Ascending aorta (tissue), 2 donors: ENCODE results near the gene CSNK2A3. TPM values are rescaled to one million over a fixed set of nuclear protein-coding genes. Genes with fewer than 3 reads are reported as not detected.

Experiments used
- DNase-seq, 2 donors: peaks; one replicate each; pipeline ENCODE4 v3.0.0-alpha.2; 2019; ENCODE audit warnings: low spot score in 2 of 2
- H3K27ac ChIP-seq, 2 donors: fragments of 200-600 bp; sonication (generic); one replicate each; pipeline ENCODE4 v1.5.1; 2016 to 2017; ENCODE audit warnings: mild to moderate bottlenecking in 1 of 2
- H3K27me3 ChIP-seq: fragments of 200-600 bp; sonication (generic); one replicate; pipeline ENCODE4 v1.5.1; 2017
- H3K36me3 ChIP-seq, 2 donors: fragments of 200-600 bp; sonication (generic); one replicate each; pipeline ENCODE4 v1.5.1; 2016
- H3K4me1 ChIP-seq, 2 donors: fragments of 200-600 bp; sonication (generic); one replicate each; pipeline ENCODE4 v1.5.1; 2016 to 2017; ENCODE audit warnings: mild to moderate bottlenecking in 1 of 2
- H3K4me3 ChIP-seq, 2 donors: fragments of 200-600 bp; sonication (generic); one replicate each; pipeline ENCODE4 v1.5.1; 2016 to 2017; ENCODE audit warnings: mild to moderate bottlenecking in 1 of 2
- H3K9me3 ChIP-seq, 2 donors: fragments of 200-600 bp; sonication (generic); one replicate each; pipeline ENCODE4 v1.5.1; 2016
- intact Hi-C: fragments of 100-400 bp; cut with DNase I; formaldehyde crosslinking; loops from one replicate; pipeline ENCODE4 v1.15.1; 2023
- total RNA-seq: library from RNA; depleted of rRNA; stranded (reverse); fragments of >200 nt; gene quantifications from one replicate; pipeline ENCODE4 v1.1.0, GENCODE V29; 2016
- TF ChIP-seq, protein P1 (sequence below), 3 experiments: fragments of 200-600 bp in 2 of 3; fragments of 450-650 bp in 1 of 3; sonication (generic) in 2 of 3; IDR thresholded peaks; one replicate each; pipeline ENCODE4 v1.5.1; 2016 to 2019; ENCODE audit warnings: antibody characterized with exemption in 3 of 3, mild to moderate bottlenecking in 1 of 3, moderate library complexity in 1 of 3

Gene CSNK2A3
- total RNA-seq, 1 donor from 2014 or later: 0.53 TPM

DNA sequence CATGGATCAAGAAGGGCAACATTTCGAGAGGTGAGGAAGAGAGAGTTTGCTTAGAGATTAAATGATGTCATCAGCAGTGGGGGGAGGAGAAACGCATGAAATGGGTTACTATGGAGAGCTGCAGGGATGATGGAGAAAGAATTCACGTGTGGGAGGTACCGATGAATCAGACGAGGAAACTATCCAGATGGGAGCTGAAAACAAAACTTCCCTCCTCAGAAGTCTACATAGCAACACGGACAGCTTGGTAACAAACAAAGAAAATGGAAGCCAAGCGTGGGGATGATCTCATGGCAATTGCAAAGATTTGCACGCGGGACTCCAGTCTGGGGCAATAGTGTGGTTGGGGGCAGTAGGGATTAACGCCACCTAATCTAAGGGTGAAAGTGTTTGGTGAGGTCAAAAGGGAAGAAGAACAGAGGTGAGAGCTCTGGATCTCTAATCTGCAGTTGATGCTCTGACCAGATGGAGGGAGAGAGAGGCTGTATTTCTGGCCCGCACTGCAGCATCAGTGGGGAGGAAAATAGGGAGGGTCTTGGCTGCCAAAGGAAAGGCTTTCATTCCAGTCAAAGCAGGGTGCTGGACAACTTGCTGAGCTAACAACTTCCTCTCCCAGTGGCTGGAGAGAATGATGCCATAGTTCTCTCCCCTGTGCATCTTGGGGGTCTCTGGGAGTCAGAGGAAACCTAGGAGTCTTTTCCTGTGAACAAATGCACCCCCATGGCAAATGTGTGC, 43.4 kb upstream of the CSNK2A3 start:
- DNase-seq: peak in 1 of 2 donors; percentile 74
- peaks cover 0 to 12% of the 10 kb centered on the region in 2 donors for H3K4me1 ChIP-seq
- H3K9me3 ChIP-seq: no peaks in the 10 kb centered on the region
- H3K27ac ChIP-seq: peak overlapping the region; percentile 28 to 50
- TF ChIP-seq, protein P1, sequence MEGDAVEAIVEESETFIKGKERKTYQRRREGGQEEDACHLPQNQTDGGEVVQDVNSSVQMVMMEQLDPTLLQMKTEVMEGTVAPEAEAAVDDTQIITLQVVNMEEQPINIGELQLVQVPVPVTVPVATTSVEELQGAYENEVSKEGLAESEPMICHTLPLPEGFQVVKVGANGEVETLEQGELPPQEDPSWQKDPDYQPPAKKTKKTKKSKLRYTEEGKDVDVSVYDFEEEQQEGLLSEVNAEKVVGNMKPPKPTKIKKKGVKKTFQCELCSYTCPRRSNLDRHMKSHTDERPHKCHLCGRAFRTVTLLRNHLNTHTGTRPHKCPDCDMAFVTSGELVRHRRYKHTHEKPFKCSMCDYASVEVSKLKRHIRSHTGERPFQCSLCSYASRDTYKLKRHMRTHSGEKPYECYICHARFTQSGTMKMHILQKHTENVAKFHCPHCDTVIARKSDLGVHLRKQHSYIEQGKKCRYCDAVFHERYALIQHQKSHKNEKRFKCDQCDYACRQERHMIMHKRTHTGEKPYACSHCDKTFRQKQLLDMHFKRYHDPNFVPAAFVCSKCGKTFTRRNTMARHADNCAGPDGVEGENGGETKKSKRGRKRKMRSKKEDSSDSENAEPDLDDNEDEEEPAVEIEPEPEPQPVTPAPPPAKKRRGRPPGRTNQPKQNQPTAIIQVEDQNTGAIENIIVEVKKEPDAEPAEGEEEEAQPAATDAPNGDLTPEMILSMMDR (IDR thresholded peaks at IDR 0.05): no peak
- no peaks in the 10 kb centered on the region for H3K36me3 ChIP-seq
- H3K4me3 ChIP-seq: peak overlapping the region in 1 of 2 donors; percentile 26
- intact Hi-C loops: no loop called here
- H3K27me3 ChIP-seq: no peaks in the 10 kb centered on the region

DNA sequence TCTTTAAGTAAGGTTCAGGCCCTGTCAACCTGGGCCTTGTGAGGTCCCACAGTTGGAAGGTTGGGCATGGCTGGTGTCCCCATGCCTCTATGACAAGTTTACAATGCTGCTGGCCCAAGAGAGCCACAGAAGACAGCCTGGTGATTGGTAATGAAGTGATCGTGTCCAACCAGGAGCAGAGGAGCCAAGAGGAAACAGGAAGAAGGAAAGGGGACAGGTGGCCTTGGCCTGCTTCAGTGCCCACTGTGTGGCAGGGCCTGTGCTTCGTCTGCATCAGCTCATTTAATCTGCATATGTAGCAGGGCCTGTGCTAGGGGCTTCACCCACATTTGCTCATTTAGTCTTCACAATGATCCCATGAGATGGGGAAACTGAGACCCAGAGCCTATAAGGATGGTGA, 42.1 kb upstream of the CSNK2A3 start:
- Histone ChIP-seq H3K4me3 (no peak overlapping the region), H3K9me3 (no peaks in the 10 kb centered on the region), H3K27ac (no peak overlapping the region), H3K4me1 (peaks cover 0 to 14% of the 10 kb centered on the region in 2 donors), H3K27me3 (no peaks in the 10 kb centered on the region), H3K36me3 (no peaks in the 10 kb centered on the region)
- TF ChIP-seq, protein P1 (IDR thresholded peaks at IDR 0.05): no peak
- DNase-seq: no peak
- intact Hi-C loops: no loop called here

DNA sequence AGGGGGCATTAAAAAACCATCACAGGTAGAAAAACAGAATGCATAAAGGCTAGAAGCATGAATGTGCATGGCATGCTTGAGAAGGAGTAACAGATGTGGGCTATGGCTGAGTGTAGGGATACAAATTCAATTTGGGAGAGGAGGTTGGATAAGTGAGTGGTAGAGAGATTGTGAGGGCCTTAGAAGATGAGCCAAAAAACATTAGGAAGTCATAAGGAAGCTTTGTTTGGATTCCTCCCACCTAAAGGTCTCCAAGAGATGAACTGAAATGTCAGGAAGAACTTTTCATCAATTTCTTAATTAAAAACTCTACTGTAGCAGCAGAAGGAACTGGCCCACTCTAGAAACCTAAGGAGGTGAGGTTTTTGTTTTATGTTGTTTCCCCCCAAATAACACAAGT, 41.2 kb upstream of the CSNK2A3 start:
- DNase-seq: no peak
- no peaks in the 10 kb centered on the region for H3K27me3 ChIP-seq
- H3K27ac ChIP-seq: no peak overlapping the region
- intact Hi-C loops: loop anchor here (5.0 kb wide), 1 partner anchor 33 kb away; no protein-coding TSS in a partner anchor
- H3K9me3 ChIP-seq: no peaks in the 10 kb centered on the region
- TF ChIP-seq, protein P1 (IDR thresholded peaks at IDR 0.05): no peak
- H3K4me3 ChIP-seq: no peak overlapping the region
- H3K4me1 ChIP-seq: peaks cover 0 to 14% of the 10 kb centered on the region in 2 donors
- no peaks in the 10 kb centered on the region for H3K36me3 ChIP-seq

DNA sequence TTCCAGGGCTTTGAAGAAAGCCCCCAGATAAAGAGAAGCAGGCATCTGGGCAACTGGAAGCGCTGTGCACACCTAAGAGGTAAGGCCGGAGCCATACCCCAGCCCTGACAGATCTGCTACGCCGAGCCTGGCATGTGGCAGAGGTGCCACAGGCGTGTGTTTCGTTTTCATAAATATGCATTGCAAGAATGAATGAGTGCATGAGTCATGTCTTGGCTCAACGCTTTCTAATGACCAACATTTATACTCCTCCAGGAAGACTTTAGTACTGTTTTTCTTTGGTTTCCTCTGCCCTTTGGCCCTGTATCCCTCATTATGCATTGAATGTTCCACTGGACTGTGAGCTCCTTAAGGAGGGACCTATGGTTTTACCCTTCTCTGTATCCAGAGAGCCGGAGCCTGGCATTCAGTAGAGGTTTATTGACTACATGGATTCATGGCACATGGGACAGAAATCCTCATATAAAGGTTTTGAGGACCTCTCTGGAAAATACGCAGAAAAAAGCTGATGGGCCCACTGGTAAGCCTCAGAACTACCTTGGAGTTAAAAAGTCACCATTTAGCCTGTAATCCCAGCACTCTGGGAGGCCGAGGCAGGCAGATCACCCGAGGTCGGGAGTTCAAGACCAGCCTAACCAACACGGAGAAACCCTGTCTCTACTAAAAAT, 38.9 kb upstream of the CSNK2A3 start:
- Histone ChIP-seq H3K27ac (peak overlapping the region; percentile 63 to 71), H3K4me3 (peak overlapping the region; percentile 8 to 39), H3K36me3 (no peaks in the 10 kb centered on the region), H3K9me3 (no peaks in the 10 kb centered on the region), H3K27me3 (no peaks in the 10 kb centered on the region), H3K4me1 (peaks cover 0 to 14% of the 10 kb centered on the region in 2 donors)
- TF ChIP-seq, protein P1 (IDR thresholded peaks at IDR 0.05): no peak
- intact Hi-C loops: loop anchor here (1.0 to 5.0 kb wide), 2 partner anchors 35 to 230 kb away; partner anchors contain the start of gene GALNT18
- DNase-seq: peak in 1 of 2 donors; percentile 81

DNA sequence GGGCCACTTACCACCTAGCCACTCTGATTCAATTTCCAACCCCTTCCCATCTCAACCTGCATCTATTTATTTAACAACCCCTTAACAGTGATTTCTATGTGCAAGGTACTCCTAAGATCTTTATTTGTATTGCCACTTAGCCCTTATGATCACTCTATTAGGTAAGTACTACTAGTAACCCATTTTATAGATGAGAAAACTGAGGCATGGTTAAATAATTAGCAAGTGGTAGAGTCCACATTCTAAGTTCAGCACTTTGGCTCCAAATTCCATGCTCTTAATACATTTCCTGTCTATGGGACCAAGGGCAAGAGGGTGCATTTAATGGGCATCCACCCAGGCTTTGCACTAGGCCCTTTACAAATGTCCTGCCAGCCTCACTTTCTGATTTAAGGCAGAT, 38.1 kb upstream of the CSNK2A3 start:
- H3K9me3 ChIP-seq: no peaks in the 10 kb centered on the region
- intact Hi-C loops: loop anchor here (1.0 to 5.0 kb wide), 2 partner anchors 36 to 231 kb away; partner anchors contain the start of gene GALNT18
- no peaks in the 10 kb centered on the region for H3K36me3 ChIP-seq
- H3K27me3 ChIP-seq: no peaks in the 10 kb centered on the region
- H3K4me1 ChIP-seq: peaks cover 0 to 10% of the 10 kb centered on the region in 2 donors
- H3K4me3 ChIP-seq: peak overlapping the region in 1 of 2 donors; percentile 39
- TF ChIP-seq, protein P1 (IDR thresholded peaks at IDR 0.05): no peak
- H3K27ac ChIP-seq: peak overlapping the region; percentile 63 to 71
- DNase-seq: no peak
